Cardiac fibroblast (primary cell): ENCODE results near the gene B4GALNT2.

Source experiments
- DNase-seq, 2 donors: peaks; one replicate each; pipeline versions ENCODE4 v3.0.0 to v3.0.0-alpha.2; 2010; ENCODE audit warnings: low read depth in 2 of 2
- H3K4me3 ChIP-seq, 2 donors: replicated peaks in 1 of 2; 1 replicate in 1 of 2; 2 replicates in 1 of 2; pipeline ENCODE4 v1.5.1; 2011; ENCODE audit warnings: low read depth in 2 of 2, low read length in 2 of 2, mild to moderate bottlenecking in 2 of 2, moderate library complexity in 1 of 2
- CTCF ChIP-seq: IDR thresholded peaks from one replicate; pipeline ENCODE4 v1.5.1; 2011; ENCODE audit warnings: low read depth, mild to moderate bottlenecking, low read length, inconsistent platforms

B4GALNT2 gene

GRCh38 chr17:49225554-49226236 is 93.1 kb downstream of the B4GALNT2 start:
- no peak overlapping the region for H3K4me3 ChIP-seq
- no peak for TF ChIP-seq CTCF
- DNase-seq: no peak
